ENCODE results near the gene SLC4A2.
"Not testable (repeated sequence)": the region's sequence is repeated elsewhere in the genome, so short reads cannot be mapped to it uniquely, and the experiment has no call there.

The SLC4A2 gene

GRCh38 chr7:151024435-151025056 lies 34.8 kb upstream of the SLC4A2 start, which contains the start of gene ATG9B:
ATG9B (minus strand) TSS chr7:151024494; CDS start chr7:151024423, 71 bp downstream.
- DNase-seq (ENCODE audit: low read depth in 2 of 2), result no peak
- H3K4me3 ChIP-seq (replicated peaks in 1 of 2; ENCODE audit: low read depth in 2 of 2, low read length in 2 of 2), result no peak within 1 kb of the TSS
- TF ChIP-seq CTCF (IDR thresholded peaks at IDR 0.05; ENCODE audit: low read depth, low read length), result no peak

GRCh38 chr7:151025924-151026671 lies 33.3 kb upstream of the SLC4A2 start:
- peak in 1 of 2 donors; percentile 76 for DNase-seq (ENCODE audit: low read depth in 2 of 2)
- H3K4me3 ChIP-seq (replicated peaks in 1 of 2; ENCODE audit: low read depth in 2 of 2, low read length in 2 of 2), result no peak overlapping the region
- no peak for TF ChIP-seq CTCF (IDR thresholded peaks at IDR 0.05; ENCODE audit: low read depth, low read length)

- not testable (repeated sequence) for DNase-seq (ENCODE audit: low read depth in 2 of 2); H3K4me3 ChIP-seq (replicated peaks in 1 of 2; ENCODE audit: low read depth in 2 of 2, low read length in 2 of 2)
These were observed 32.3 kb upstream of the SLC4A2 start for GRCh38 chr7:151026771-151027727.

- H3K4me3 ChIP-seq (replicated peaks in 1 of 2; ENCODE audit: low read depth in 2 of 2, low read length in 2 of 2), result peak overlapping the region; percentile 45 to 46
- not testable (repeated sequence) for DNase-seq (ENCODE audit: low read depth in 2 of 2)
These were observed 31.7 kb upstream of the SLC4A2 start for GRCh38 chr7:151027728-151028130.

- peak; percentile 28 for TF ChIP-seq CTCF (IDR thresholded peaks at IDR 0.05; ENCODE audit: low read depth, low read length)
- peak; percentile 100 for DNase-seq (ENCODE audit: low read depth in 2 of 2)
- H3K4me3 ChIP-seq (replicated peaks in 1 of 2; ENCODE audit: low read depth in 2 of 2, low read length in 2 of 2), result peak within 1 kb of the TSS; percentile 69 to 92
These were observed 31.1 kb upstream of the SLC4A2 start, which contains the start of gene ABCB8 for GRCh38 chr7:151028131-151028947. ABCB8 (plus strand) TSS chr7:151028450; CDS start chr7:151028516, 66 bp downstream.

GRCh38 chr7:151028948-151029501 lies 30.4 kb upstream of the SLC4A2 start:
- no peak for DNase-seq (ENCODE audit: low read depth in 2 of 2)
- H3K4me3 ChIP-seq (replicated peaks in 1 of 2; ENCODE audit: low read depth in 2 of 2, low read length in 2 of 2), result peak overlapping the region; percentile 69 to 92

More at GRCh38 chr7:151028948-151029501, 30.4 kb upstream of the SLC4A2 start:
- TF ChIP-seq CTCF (IDR thresholded peaks at IDR 0.05; ENCODE audit: low read depth, low read length), result no peak
